Measurements from ENCODE around the gene ABT1.

ABT1 gene

GRCh38 chr6:26578741-26579140 is 18.0 kb upstream of the ABT1 start:
- CTCF ChIA-PET, result interaction anchor here (3.8 kb wide), 1 partner anchor 16 kb away, joined by 27 read pairs; the partner anchor contains the start of gene ABT1
- POLR2A ChIA-PET, result interaction anchor here (0.9 to 5.3 kb wide), 2 partner anchors 15 to 568 kb away, joined by 5 to 43 read pairs; a partner anchor contains a TSS
- TF ChIP-seq FOXK2 (IDR thresholded peaks at IDR 0.05) (no peak), SP1 (IDR thresholded peaks at IDR 0.05) (no peak), CTBP1 (IDR thresholded peaks at IDR 0.05; ENCODE audit: borderline replicate concordance) (no peak), FOXA1 (IDR thresholded peaks at IDR 0.05) (no peak), NFRKB (IDR thresholded peaks at IDR 0.05) (no peak), LEF1 (IDR thresholded peaks at IDR 0.05; ENCODE audit: borderline replicate concordance) (no peak), L3MBTL2 (conservative IDR thresholded peaks at IDR 0.05) (no peak), HDGF (IDR thresholded peaks at IDR 0.05; ENCODE audit: borderline replicate concordance) (no peak), ZNF384 (IDR thresholded peaks at IDR 0.05) (no peak)
- TF ChIP-seq, protein P1, sequence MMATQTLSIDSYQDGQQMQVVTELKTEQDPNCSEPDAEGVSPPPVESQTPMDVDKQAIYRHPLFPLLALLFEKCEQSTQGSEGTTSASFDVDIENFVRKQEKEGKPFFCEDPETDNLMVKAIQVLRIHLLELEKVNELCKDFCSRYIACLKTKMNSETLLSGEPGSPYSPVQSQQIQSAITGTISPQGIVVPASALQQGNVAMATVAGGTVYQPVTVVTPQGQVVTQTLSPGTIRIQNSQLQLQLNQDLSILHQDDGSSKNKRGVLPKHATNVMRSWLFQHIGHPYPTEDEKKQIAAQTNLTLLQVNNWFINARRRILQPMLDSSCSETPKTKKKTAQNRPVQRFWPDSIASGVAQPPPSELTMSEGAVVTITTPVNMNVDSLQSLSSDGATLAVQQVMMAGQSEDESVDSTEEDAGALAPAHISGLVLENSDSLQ (IDR thresholded peaks at IDR 0.05), result no peak
- no peak for DNase-seq (ENCODE audit: extremely low spot score)

DNA sequence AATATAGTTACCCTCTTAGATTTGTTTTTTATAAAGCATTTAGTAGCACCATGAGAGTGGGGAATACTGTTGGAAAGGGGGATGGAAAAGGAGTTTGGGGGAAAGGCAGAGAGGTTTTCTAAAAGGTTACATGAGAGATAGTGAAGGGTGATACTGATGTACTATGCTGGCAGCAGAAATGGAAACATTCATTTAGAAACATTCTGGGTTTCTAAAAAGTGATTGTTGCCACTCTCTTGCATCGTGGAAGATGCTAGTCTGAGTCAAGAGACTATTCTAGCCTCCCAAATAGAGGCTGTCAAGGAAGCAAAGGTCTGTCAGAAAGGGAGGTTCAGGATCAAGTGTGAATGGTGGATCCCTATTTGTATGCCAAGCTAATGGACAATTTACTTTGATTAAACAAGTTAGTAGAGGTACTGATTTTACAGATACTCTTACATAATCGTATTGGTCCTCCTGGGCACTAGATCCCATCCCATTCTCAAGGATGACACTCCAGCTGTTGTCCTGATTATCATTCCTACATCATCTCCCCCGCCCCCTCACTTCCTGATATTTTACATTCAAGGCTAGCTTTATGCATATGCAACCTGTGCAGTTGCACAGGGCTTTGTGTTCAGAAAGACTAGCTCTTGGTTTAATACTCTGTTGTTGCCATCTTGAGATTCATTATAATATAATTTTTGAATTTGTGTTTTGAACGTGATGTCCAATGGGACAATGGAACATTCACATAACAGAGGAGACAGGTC is 15.4 kb upstream of the ABT1 start:
- ChIA-PET POLR2A (interaction anchor here (1.5 kb wide), 1 partner anchor 14 kb away, joined by 5 read pairs; no protein-coding TSS in a partner anchor), CTCF (interaction anchor here (0.6 to 2.3 kb wide), 2 partner anchors 11 to 240 kb away, joined by 3 to 5 read pairs; no protein-coding TSS in a partner anchor)
- no peak for TF ChIP-seq BHLHE40 (IDR thresholded peaks at IDR 0.05; ENCODE audit: borderline replicate concordance)
- TF ChIP-seq, protein P1 (IDR thresholded peaks at IDR 0.05), result no peak
- no peak for TF ChIP-seq TARDBP (IDR thresholded peaks at IDR 0.05)
- TF ChIP-seq CTBP1 (IDR thresholded peaks at IDR 0.05; ENCODE audit: borderline replicate concordance), result no peak
- no peak for TF ChIP-seq SP1 (IDR thresholded peaks at IDR 0.05)
- TF ChIP-seq ARNT (IDR thresholded peaks at IDR 0.05), result no peak
- TF ChIP-seq ZNF384 (IDR thresholded peaks at IDR 0.05), result no peak
- TF ChIP-seq LEF1 (IDR thresholded peaks at IDR 0.05; ENCODE audit: borderline replicate concordance), result no peak
- TF ChIP-seq NFRKB (IDR thresholded peaks at IDR 0.05), result no peak
- TF ChIP-seq L3MBTL2 (conservative IDR thresholded peaks at IDR 0.05), result no peak
- DNase-seq (ENCODE audit: extremely low spot score), result no peak

DNA sequence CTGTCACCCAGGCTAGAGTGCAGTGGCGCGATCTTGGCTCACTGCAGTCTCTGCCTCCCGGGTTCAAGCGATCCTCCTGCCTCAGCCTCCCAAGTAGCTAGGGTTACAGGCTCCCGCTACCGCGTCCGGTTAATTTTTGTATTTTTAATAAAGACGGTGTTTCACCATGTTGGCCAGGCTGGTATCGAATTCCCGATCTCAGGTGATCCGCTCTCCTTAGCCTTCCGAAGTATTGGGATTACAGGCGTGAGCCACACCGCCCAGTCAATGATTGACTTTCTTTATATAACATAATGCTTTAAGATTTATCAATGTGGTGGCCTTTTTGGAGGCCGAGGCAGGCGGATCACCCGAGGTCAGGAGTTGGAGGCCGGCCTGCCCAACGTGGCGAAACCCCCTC is 7.8 kb upstream of the ABT1 start:
- no peak for DNase-seq (ENCODE audit: extremely low spot score)
- CTCF ChIA-PET, result no interaction called here
- no peak for TF ChIP-seq ZNF384 (IDR thresholded peaks at IDR 0.05)
- no peak for TF ChIP-seq CTBP1 (IDR thresholded peaks at IDR 0.05; ENCODE audit: borderline replicate concordance)
- no peak for TF ChIP-seq TARDBP (IDR thresholded peaks at IDR 0.05)
- TF ChIP-seq BHLHE40 (IDR thresholded peaks at IDR 0.05; ENCODE audit: borderline replicate concordance), result no peak
- POLR2A ChIA-PET, result no interaction called here

DNA sequence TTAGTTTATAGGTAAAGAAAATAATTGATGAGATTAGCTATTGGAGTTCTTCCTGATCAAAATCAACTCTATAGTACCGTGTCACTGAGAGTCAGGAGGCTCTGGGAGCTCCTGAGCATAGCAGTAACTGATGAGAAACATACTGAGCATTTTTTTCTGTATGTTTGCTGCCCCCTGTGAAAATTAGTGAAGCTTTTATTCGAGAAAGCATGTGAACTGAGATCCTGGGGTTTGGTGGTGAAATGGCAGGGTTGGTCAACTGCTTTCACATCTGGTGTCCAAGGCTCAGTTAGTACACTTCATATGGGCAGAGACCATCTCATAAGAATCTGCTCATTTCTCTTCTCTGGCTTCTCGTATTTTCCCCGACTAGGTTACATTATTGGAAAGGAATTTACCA is 4.1 kb upstream of the ABT1 start:
- TF ChIP-seq BHLHE40 (IDR thresholded peaks at IDR 0.05; ENCODE audit: borderline replicate concordance) (no peak), TARDBP (IDR thresholded peaks at IDR 0.05) (no peak), LEF1 (IDR thresholded peaks at IDR 0.05; ENCODE audit: borderline replicate concordance) (no peak)
- TF ChIP-seq, protein P1 (IDR thresholded peaks at IDR 0.05), result no peak
- ChIA-PET POLR2A (interaction anchor here (4.6 kb wide), 1 partner anchor 15 kb away, joined by 43 read pairs; no protein-coding TSS in a partner anchor), CTCF (interaction anchor here (1.8 kb wide), 3 partner anchors 10 to 20 kb away, joined by 4 to 5 read pairs (median 5); no protein-coding TSS in a partner anchor)
- no peak for DNase-seq (ENCODE audit: extremely low spot score)

GRCh38 chr6:26593278-26594130 is 3.2 kb upstream of the ABT1 start:
- CTCF ChIA-PET, result interaction anchor here (1.3 to 3.4 kb wide), 5 partner anchors 11 to 21 kb away, joined by 3 to 27 read pairs (median 5); no protein-coding TSS in a partner anchor
- TF ChIP-seq NFRKB (IDR thresholded peaks at IDR 0.05) (no peak), ZNF384 (IDR thresholded peaks at IDR 0.05) (no peak), L3MBTL2 (conservative IDR thresholded peaks at IDR 0.05) (no peak)
- DNase-seq (ENCODE audit: extremely low spot score), result no peak
- POLR2A ChIA-PET, result interaction anchor here (0.6 to 4.6 kb wide), 3 partner anchors 16 to 435 kb away, joined by 3 to 43 read pairs (median 3); a partner anchor contains a TSS

GRCh38 chr6:26594131-26594498 is 2.6 kb upstream of the ABT1 start:
- ChIA-PET POLR2A (interaction anchor here (0.6 to 4.6 kb wide), 3 partner anchors 17 to 436 kb away, joined by 3 to 43 read pairs (median 3); a partner anchor contains a TSS), CTCF (interaction anchor here (1.3 to 3.4 kb wide), 4 partner anchors 16 to 252 kb away, joined by 3 to 27 read pairs (median 11); no protein-coding TSS in a partner anchor)
- TF ChIP-seq ARNT (IDR thresholded peaks at IDR 0.05) (no peak), HDGF (IDR thresholded peaks at IDR 0.05; ENCODE audit: borderline replicate concordance) (no peak), ELF4 (IDR thresholded peaks at IDR 0.05) (no peak), FOXK2 (IDR thresholded peaks at IDR 0.05) (no peak), SP1 (IDR thresholded peaks at IDR 0.05) (no peak), ZNF384 (IDR thresholded peaks at IDR 0.05) (no peak), FOXA1 (IDR thresholded peaks at IDR 0.05) (no peak), FOXM1 (IDR thresholded peaks at IDR 0.05; ENCODE audit: borderline replicate concordance) (no peak)
- DNase-seq (ENCODE audit: extremely low spot score), result no peak

Data from HEK293T (cell line).